ENCODE results near the gene MTHFD1L.

Gene MTHFD1L

GRCh38 chr6:150934380-150934779, 68.9 kb downstream of the MTHFD1L start:
- no peak for DNase-seq (ENCODE audit: low spot score)

GRCh38 chr6:150936021-150936555, 70.6 kb downstream of the MTHFD1L start:
- DNase-seq (ENCODE audit: low spot score), result no peak

GRCh38 chr6:150937132-150937906, 71.8 kb downstream of the MTHFD1L start:
- DNase-seq (ENCODE audit: low spot score), result no peak

GRCh38 chr6:150939399-150939798, 73.9 kb downstream of the MTHFD1L start:
- DNase-seq (ENCODE audit: low spot score), result no peak

- no peak for DNase-seq (ENCODE audit: low spot score)
These were observed 75.4 kb downstream of the MTHFD1L start for GRCh38 chr6:150940941-150941340.

- DNase-seq (ENCODE audit: low spot score), result no peak
These were observed 84.0 kb downstream of the MTHFD1L start for GRCh38 chr6:150949526-150949925.

GRCh38 chr6:150953851-150954250, 88.3 kb downstream of the MTHFD1L start:
- DNase-seq (ENCODE audit: low spot score), result no peak

- no peak for DNase-seq (ENCODE audit: low spot score)
These were observed 93.7 kb downstream of the MTHFD1L start for GRCh38 chr6:150959166-150959565.

GRCh38 chr6:150962436-150962835, 96.9 kb downstream of the MTHFD1L start:
- DNase-seq (ENCODE audit: low spot score), result no peak

GRCh38 chr6:150964765-150965164, 99.3 kb downstream of the MTHFD1L start:
- no peak for DNase-seq (ENCODE audit: low spot score)

- DNase-seq (ENCODE audit: low spot score), result no peak
These were observed 101.3 kb downstream of the MTHFD1L start for GRCh38 chr6:150966786-150967185.

GRCh38 chr6:150967381-150967780, 101.9 kb downstream of the MTHFD1L start:
- DNase-seq (ENCODE audit: low spot score), result no peak

GRCh38 chr6:150967910-150968309, 102.4 kb downstream of the MTHFD1L start:
- no peak for DNase-seq (ENCODE audit: low spot score)

GRCh38 chr6:150969901-150970300, 104.4 kb downstream of the MTHFD1L start:
- DNase-seq (ENCODE audit: low spot score), result no peak

GRCh38 chr6:150971219-150971618, 105.7 kb downstream of the MTHFD1L start:
- DNase-seq (ENCODE audit: low spot score), result no peak

- no peak for DNase-seq (ENCODE audit: low spot score)
These were observed 109.6 kb downstream of the MTHFD1L start for GRCh38 chr6:150975136-150975535.

GRCh38 chr6:150977281-150977680, 111.8 kb downstream of the MTHFD1L start:
- no peak for DNase-seq (ENCODE audit: low spot score)

GRCh38 chr6:150978624-150979023, 113.1 kb downstream of the MTHFD1L start:
- no peak for DNase-seq (ENCODE audit: low spot score)

- DNase-seq (ENCODE audit: low spot score), result no peak
These were observed 114.4 kb downstream of the MTHFD1L start for GRCh38 chr6:150979826-150980350.

GRCh38 chr6:150981095-150981494, 115.6 kb downstream of the MTHFD1L start:
- DNase-seq (ENCODE audit: low spot score), result no peak

- DNase-seq (ENCODE audit: low spot score), result no peak
These were observed 116.2 kb downstream of the MTHFD1L start for GRCh38 chr6:150981669-150982068.

- no peak for DNase-seq (ENCODE audit: low spot score)
These were observed 121.9 kb downstream of the MTHFD1L start for GRCh38 chr6:150987371-150987828.

- DNase-seq (ENCODE audit: low spot score), result no peak
These were observed 122.5 kb downstream of the MTHFD1L start for GRCh38 chr6:150987855-150988464.

Data from iPS-NIHi11 (cell line).